Measurements from ENCODE around the gene TCERG1. TPM values are rescaled to one million over a fixed set of nuclear protein-coding genes. Genes with fewer than 3 reads are reported as not detected.

TCERG1 gene
- total and polyA plus RNA-seq, 9 of the 15 experiments (the other 6 are each of a cell fraction or from before 2014, with no cell fraction given): 50.3 to 148 (median 119) TPM

GRCh38 chr5:146446861-146447733 is at the start of gene TCERG1 (continued):
- TF ChIP-seq ZNF384 (IDR thresholded peaks at IDR 0.05; ENCODE audit: low read depth, low read length) (no peak), EP400 (IDR thresholded peaks at IDR 0.05) (peak; percentile 99), RFX5 (IDR thresholded peaks at IDR 0.05; ENCODE audit: low read depth, low read length) (no peak), ATF4 (CRISPR knock-in tag; IDR thresholded peaks at IDR 0.05) (peak; percentile 83), KDM1A (IDR thresholded peaks at IDR 0.05) (no peak), ARID3B (CRISPR knock-in tag; IDR thresholded peaks at IDR 0.05; ENCODE audit: borderline replicate concordance) (0 out of 2 replicates have a peak, but pooled peaks have one; percentile 39), PREB (CRISPR knock-in tag; IDR thresholded peaks at IDR 0.05) (no peak), MAZ (CRISPR knock-in tag; conservative IDR thresholded peaks at IDR 0.05 in 1 of 2, IDR thresholded peaks at IDR 0.05 in 1 of 2) (peak; percentile 51 to 63), USF2 (CRISPR knock-in tag; IDR thresholded peaks at IDR 0.05) (peak; percentile 83), TAF9B (IDR thresholded peaks at IDR 0.05; ENCODE audit: partially characterized antibody) (peak; percentile 93), CTCF (IDR thresholded peaks at IDR 0.05 in 2 of 3, conservative IDR thresholded peaks at IDR 0.05 in 1 of 3; ENCODE audit: insufficient read depth in 2 of 3, low read depth in 1 of 3, low read length in 3 of 3) (peak; percentile 74 to 93 (median 93)), GTF2B (IDR thresholded peaks at IDR 0.05; ENCODE audit: extremely low read depth, insufficient read length) (no peak), SMARCE1 (IDR thresholded peaks at IDR 0.05) (no peak), IFI16 (CRISPR knock-in tag; IDR thresholded peaks at IDR 0.05) (peak; percentile 86; the same call in 1 of the 2 replicates), PHF20 (IDR thresholded peaks at IDR 0.05; ENCODE audit: partially characterized antibody) (peak; percentile 70), CBFA2T3 (IDR thresholded peaks at IDR 0.05) (no peak), ZNF717 (CRISPR knock-in tag; IDR thresholded peaks at IDR 0.05) (no peak), ZNF212 (CRISPR knock-in tag; IDR thresholded peaks at IDR 0.05) (no peak), CREM (IDR thresholded peaks at IDR 0.05; ENCODE audit: low read depth) (peak; percentile 58; the same call in 1 of the 2 replicates), ELF2 (CRISPR knock-in tag; IDR thresholded peaks at IDR 0.05) (no peak), TSC22D4 (tag; IDR thresholded peaks at IDR 0.05) (no peak), SRSF1 (IDR thresholded peaks at IDR 0.05; ENCODE audit: low read depth, low read length) (no peak)
